ENCODE measurements around the gene BMS1.
"Not testable (repeated sequence)": the region's sequence is repeated elsewhere in the genome, so short reads cannot be mapped to it uniquely, and the experiment has no call there.

- TF ChIP-seq CTCF, POLR2A (IDR thresholded peaks at IDR 0.05): not testable (repeated sequence)
Measured at GRCh38 chr10:42817417-42817816, 34.8 kb downstream of the BMS1 start.

Measured in testis (tissue), 2 donors.